GM21737 (cell line): ENCODE measurements around the gene MRPS5.

ENCODE experiments used
- ATAC-seq: cut with Tn5 transposase; IDR thresholded peaks from one replicate; pipeline ENCODE4 v1.9.1; 2021; ENCODE audit warnings: mild to moderate bottlenecking, moderate library complexity; ENCODE audit not compliant: unreplicated experiment

The MRPS5 gene

GRCh38 chr2:95061601-95062183 is 59.9 kb downstream of the MRPS5 start:
- ATAC-seq: no peak

GRCh38 chr2:95061119-95061512 is 60.5 kb downstream of the MRPS5 start:
- no peak for ATAC-seq

- ATAC-seq: no peak
These were observed 61.0 kb downstream of the MRPS5 start for GRCh38 chr2:95060446-95061118.

GRCh38 chr2:95059656-95060370 is 61.8 kb downstream of the MRPS5 start:
- ATAC-seq: no peak

GRCh38 chr2:95058989-95059641 is 62.5 kb downstream of the MRPS5 start:
- ATAC-seq: no peak

- ATAC-seq: no peak
These were observed 63.1 kb downstream of the MRPS5 start for GRCh38 chr2:95058466-95058988.

GRCh38 chr2:95057535-95058370 is 63.9 kb downstream of the MRPS5 start:
- no peak for ATAC-seq

GRCh38 chr2:95056461-95057459 is 64.8 kb downstream of the MRPS5 start:
- no peak for ATAC-seq

- ATAC-seq: no peak
These were observed 65.6 kb downstream of the MRPS5 start for GRCh38 chr2:95056044-95056443.

- ATAC-seq: no peak
These were observed 66.3 kb downstream of the MRPS5 start for GRCh38 chr2:95055262-95055661.

- no peak for ATAC-seq
These were observed 67.6 kb downstream of the MRPS5 start for GRCh38 chr2:95054016-95054415.

GRCh38 chr2:95053543-95053942 is 68.1 kb downstream of the MRPS5 start:
- ATAC-seq: no peak

GRCh38 chr2:95052804-95053479 is 68.7 kb downstream of the MRPS5 start:
- ATAC-seq: no peak

GRCh38 chr2:95052307-95052706 is 69.3 kb downstream of the MRPS5 start:
- ATAC-seq: no peak

GRCh38 chr2:95051626-95052025 is 70.0 kb downstream of the MRPS5 start:
- ATAC-seq: no peak

GRCh38 chr2:95050385-95051300 is 71.0 kb downstream of the MRPS5 start:
- no peak for ATAC-seq

- no peak for ATAC-seq
These were observed 71.6 kb downstream of the MRPS5 start for GRCh38 chr2:95049961-95050360.

GRCh38 chr2:95049683-95049955 is 72.0 kb downstream of the MRPS5 start:
- ATAC-seq: no peak
